BE2C (cell line): ENCODE measurements around the gene NEGR1.

Experiments
- DNase-seq: peaks from one replicate; pipeline ENCODE4 v3.0.0-alpha.2; 2020
- H3K27me3 ChIP-seq: fragments of 250-450 bp; sonication (Bioruptor Pico); 2 replicates; pipeline ENCODE4 v1.5.1; 2020; ENCODE audit warnings: mild to moderate bottlenecking
- H3K36me3 ChIP-seq: fragments of 250-450 bp; sonication (Bioruptor Pico); 2 replicates; pipeline ENCODE4 v1.5.1; 2020; ENCODE audit warnings: mild to moderate bottlenecking
- H3K4me1 ChIP-seq: fragments of 250-450 bp; sonication (Bioruptor Pico); 2 replicates; pipeline ENCODE4 v1.5.1; 2020
- H3K4me3 ChIP-seq: 2 replicates; pipeline ENCODE4 v1.5.1; 2011; ENCODE audit warnings: low read depth, low read length
- H3K9me3 ChIP-seq: fragments of 250-450 bp; sonication (Bioruptor Pico); 2 replicates; pipeline ENCODE4 v1.5.1; 2020
- TF ChIP-seq, protein P1 (sequence below): IDR thresholded peaks from 2 replicates; pipeline ENCODE4 v1.5.1; 2012; ENCODE audit warnings: mild to moderate bottlenecking, low read depth, low read length

NEGR1 gene

DNA sequence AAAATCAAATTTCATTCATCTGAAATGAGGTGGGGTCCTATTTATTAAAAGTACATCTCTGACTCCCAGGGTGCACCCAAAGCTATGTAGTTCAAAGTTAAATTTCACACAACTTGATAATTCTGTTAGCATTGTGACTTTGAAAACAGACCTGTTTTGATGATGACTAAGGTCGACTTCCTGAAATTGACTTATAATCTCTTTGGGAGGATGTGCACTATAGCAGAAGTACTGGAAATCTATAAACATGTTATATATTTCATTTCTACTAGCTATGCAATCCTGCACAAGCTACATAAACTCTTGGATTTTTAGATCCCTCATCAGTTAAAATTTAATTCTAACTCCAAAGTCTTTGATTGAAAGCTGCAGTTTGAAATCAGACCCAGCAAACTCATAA, 507.6 kb downstream of the NEGR1 start:
- TF ChIP-seq, protein P1, sequence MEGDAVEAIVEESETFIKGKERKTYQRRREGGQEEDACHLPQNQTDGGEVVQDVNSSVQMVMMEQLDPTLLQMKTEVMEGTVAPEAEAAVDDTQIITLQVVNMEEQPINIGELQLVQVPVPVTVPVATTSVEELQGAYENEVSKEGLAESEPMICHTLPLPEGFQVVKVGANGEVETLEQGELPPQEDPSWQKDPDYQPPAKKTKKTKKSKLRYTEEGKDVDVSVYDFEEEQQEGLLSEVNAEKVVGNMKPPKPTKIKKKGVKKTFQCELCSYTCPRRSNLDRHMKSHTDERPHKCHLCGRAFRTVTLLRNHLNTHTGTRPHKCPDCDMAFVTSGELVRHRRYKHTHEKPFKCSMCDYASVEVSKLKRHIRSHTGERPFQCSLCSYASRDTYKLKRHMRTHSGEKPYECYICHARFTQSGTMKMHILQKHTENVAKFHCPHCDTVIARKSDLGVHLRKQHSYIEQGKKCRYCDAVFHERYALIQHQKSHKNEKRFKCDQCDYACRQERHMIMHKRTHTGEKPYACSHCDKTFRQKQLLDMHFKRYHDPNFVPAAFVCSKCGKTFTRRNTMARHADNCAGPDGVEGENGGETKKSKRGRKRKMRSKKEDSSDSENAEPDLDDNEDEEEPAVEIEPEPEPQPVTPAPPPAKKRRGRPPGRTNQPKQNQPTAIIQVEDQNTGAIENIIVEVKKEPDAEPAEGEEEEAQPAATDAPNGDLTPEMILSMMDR, result no peak
- no peaks in the 10 kb centered on the region for H3K4me1 ChIP-seq
- no peaks in the 10 kb centered on the region for H3K36me3 ChIP-seq
- H3K4me3 ChIP-seq, result no peak overlapping the region
- H3K9me3 ChIP-seq, result no peaks in the 10 kb centered on the region
- no peak for DNase-seq
- H3K27me3 ChIP-seq, result no peaks in the 10 kb centered on the region

DNA sequence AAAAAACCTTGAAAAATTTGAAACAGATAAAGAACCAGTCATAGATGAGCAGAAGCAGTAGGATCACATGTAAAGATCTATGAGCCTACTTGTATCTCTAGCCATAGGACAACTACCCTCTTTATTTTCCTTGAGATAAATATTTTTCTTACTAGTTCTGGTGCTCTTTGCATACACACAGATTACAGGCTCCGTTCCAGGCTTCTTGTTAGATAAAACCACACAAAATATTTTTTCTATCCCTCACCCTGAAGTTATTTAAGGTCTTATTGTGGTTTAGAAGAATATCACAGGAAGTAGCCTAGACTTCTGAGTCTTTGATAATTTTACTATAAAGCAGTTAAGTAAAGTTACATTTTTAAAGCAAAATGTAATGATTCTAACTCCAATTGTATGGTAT, 512.2 kb downstream of the NEGR1 start:
- no peaks in the 10 kb centered on the region for H3K27me3 ChIP-seq
- H3K4me3 ChIP-seq, result no peak overlapping the region
- no peaks in the 10 kb centered on the region for H3K4me1 ChIP-seq
- TF ChIP-seq, protein P1, result no peak
- DNase-seq, result no peak
- no peaks in the 10 kb centered on the region for H3K9me3 ChIP-seq
- no peaks in the 10 kb centered on the region for H3K36me3 ChIP-seq

DNA sequence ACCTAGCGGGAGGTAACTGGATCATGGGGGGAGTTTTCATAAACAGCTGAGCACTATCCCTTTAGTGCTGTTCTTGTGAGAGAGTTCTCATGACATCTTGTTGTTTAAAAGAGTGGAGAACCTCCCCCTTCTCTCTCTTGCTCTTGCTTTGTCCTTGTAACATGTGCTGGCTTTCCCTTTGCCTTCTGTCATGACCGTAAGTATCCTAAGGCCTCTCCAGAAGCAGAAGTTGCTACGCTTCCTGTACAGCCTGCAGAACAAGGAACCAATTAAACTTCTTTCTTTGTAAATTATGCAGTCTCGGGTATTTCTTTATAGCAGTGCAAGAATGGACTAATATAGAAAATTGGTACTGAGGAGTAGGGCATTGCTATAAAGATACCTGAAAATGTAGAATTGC, 515.6 kb downstream of the NEGR1 start:
- no peak for DNase-seq
- no peak overlapping the region for H3K4me3 ChIP-seq
- no peaks in the 10 kb centered on the region for H3K9me3 ChIP-seq
- TF ChIP-seq, protein P1, result no peak
- no peaks in the 10 kb centered on the region for H3K36me3 ChIP-seq
- no peaks in the 10 kb centered on the region for H3K4me1 ChIP-seq
- no peaks in the 10 kb centered on the region for H3K27me3 ChIP-seq

DNA sequence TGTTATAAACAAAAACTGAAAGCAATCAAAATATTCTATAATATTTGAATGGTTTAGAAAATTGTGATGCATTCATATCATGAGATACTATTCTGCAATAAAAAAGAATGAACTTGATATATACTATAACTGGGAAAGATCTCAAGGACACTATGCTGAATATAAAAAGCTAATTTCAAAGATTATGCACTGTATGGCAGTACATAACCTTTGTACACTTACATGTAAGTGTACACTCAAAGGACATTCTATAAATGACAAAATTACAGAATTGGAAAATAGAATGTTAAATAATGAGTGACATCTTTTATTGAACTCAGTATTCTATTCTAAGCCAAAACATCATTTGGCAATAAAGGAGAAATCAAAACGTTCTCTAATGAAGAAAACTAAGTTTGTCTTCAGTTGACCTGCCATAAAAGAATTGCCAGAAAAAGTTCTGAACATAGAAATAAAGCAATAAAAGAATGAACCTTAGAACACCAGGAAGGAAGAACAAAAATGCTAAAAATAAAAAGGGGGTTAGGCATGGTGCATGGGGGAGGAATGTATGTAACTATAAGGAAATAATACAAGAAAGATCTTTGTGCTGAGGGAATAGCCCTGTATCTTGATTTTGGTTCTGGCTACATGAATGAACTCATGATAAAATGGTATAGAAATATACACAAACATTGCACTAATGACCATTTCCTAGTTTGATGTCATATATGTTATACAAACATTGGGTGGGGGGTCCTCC, 519.7 kb downstream of the NEGR1 start:
- no peak for DNase-seq

DNA sequence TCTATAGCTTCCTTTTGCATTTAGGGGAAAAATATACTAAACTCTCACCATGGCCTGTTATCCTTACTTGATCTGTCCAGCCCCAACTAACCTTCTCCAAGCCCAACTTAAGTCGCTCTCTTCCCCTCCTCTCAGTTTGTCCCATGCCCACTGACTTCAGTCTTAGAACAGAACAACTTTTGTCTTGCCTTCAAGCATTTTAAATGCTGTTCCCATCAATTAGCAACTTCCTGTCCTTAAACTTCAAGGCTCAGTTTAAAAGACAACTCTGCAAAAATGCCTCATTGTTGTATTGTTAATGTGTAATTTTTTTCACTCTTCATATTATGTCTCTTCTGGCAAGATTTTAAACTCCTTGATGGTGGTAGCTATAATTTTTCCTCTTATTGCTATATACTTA, 526.9 kb downstream of the NEGR1 start:
- DNase-seq, result no peak
- Histone ChIP-seq H3K4me1 (no peaks in the 10 kb centered on the region), H3K4me3 (no peak overlapping the region), H3K9me3 (no peaks in the 10 kb centered on the region), H3K36me3 (no peaks in the 10 kb centered on the region), H3K27me3 (no peaks in the 10 kb centered on the region)
- TF ChIP-seq, protein P1, result no peak

More for the DNA sequence above, 519.7 kb downstream of the NEGR1 start:
- Histone ChIP-seq H3K9me3 (no peaks in the 10 kb centered on the region), H3K27me3 (no peaks in the 10 kb centered on the region), H3K4me3 (no peak overlapping the region), H3K36me3 (no peaks in the 10 kb centered on the region), H3K4me1 (no peaks in the 10 kb centered on the region)
- TF ChIP-seq, protein P1, result no peak

DNA sequence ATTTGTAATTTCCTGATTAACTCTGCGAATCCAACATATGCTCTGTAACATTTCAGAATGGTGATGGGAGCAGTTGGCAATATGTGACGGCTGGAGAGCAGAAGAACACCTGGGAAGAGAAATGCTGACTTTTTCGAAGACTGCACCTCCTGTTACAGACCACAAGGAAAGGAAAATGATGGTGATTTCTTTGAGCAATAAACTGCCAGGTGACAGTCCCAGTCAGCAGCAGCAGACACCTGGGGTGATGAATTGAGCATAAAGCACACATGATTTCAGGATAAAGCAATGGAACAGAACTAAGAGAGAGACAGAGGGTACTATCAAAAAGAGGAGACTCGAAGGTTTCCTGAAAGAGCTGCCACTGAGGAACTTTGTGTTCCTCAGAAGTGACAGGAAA, 528.6 kb downstream of the NEGR1 start:
- Histone ChIP-seq H3K27me3 (no peaks in the 10 kb centered on the region), H3K9me3 (no peaks in the 10 kb centered on the region), H3K4me1 (no peaks in the 10 kb centered on the region), H3K36me3 (no peaks in the 10 kb centered on the region), H3K4me3 (no peak overlapping the region)
- no peak for DNase-seq
- TF ChIP-seq, protein P1, result no peak
